Aorta (tissue), 5 donors: ENCODE results near the gene SCARB1. TPM values are rescaled to one million over a fixed set of nuclear protein-coding genes. Genes with fewer than 3 reads are reported as not detected.

ENCODE experiments used
- ATAC-seq: fragments of 200-7000 bp; cut with Tn5 transposase; one replicate; pipeline ENCODE4 v1.9.1; 2022; ENCODE audit warnings: moderate library complexity; ENCODE audit not compliant: low FRiP score
- DNase-seq, 2 donors: peaks; one replicate each; pipeline ENCODE4 v3.0.0-alpha.2; 2020
- H3K27ac ChIP-seq, 2 donors: one replicate each; pipeline ENCODE4 v1.5.1; 2013; ENCODE audit warnings: low read length in 2 of 2, mild to moderate bottlenecking in 2 of 2, moderate library complexity in 2 of 2, control low read depth in 1 of 2, inconsistent platforms in 1 of 2, low read depth in 1 of 2
- H3K27me3 ChIP-seq, 2 donors: one replicate each; pipeline ENCODE4 v1.6.1; 2013; ENCODE audit warnings: control low read depth in 1 of 2, low read length in 1 of 2, mild to moderate bottlenecking in 1 of 2, moderate library complexity in 1 of 2; ENCODE audit not compliant: insufficient read depth in 2 of 2, control insufficient read depth in 1 of 2
- H3K36me3 ChIP-seq, 2 donors: one replicate each; pipeline ENCODE4 v1.6.1; 2013; ENCODE audit warnings: control low read depth in 1 of 2, low read length in 1 of 2, mild to moderate bottlenecking in 1 of 2; ENCODE audit not compliant: insufficient read depth in 2 of 2, control insufficient read depth in 1 of 2
- H3K4me1 ChIP-seq, 2 donors: one replicate each; pipeline ENCODE4 v1.6.1; 2013; ENCODE audit warnings: low read length in 2 of 2, control low read depth in 1 of 2, mild to moderate bottlenecking in 1 of 2, moderate library complexity in 1 of 2; ENCODE audit not compliant: insufficient read depth in 2 of 2, control insufficient read depth in 1 of 2
- H3K4me3 ChIP-seq, 2 donors: one replicate each; pipeline ENCODE4 v1.5.1; 2013; ENCODE audit warnings: low read length in 2 of 2, control low read depth in 1 of 2, mild to moderate bottlenecking in 1 of 2
- H3K9me3 ChIP-seq: one replicate; pipeline ENCODE4 v1.6.1; 2013; ENCODE audit warnings: mild to moderate bottlenecking, low read length; ENCODE audit not compliant: control insufficient read depth
- WGBS, 2 donors: extraction: QIAGEN DNeasy Blood & Tissue Kit; methylation state at CpG; one replicate each; pipeline ENCODE4 v1.1.7; 2013; 5-methylcytosine and 5-hydroxymethylcytosine counted together
- intact Hi-C, 2 donors: fragments of 100-400 bp; cut with DNase I; formaldehyde crosslinking; loops; one replicate each; pipeline versions ENCODE4 v1.14.2 to v1.15.0; 2022
- polyA plus RNA-seq, 2 donors: library from polyadenylated mRNA; stranded (reverse); fragments of 200-250 nt; gene quantifications; one replicate each; pipeline ENCODE4 v1.2.3, GENCODE V29; 2013
- total RNA-seq, 2 donors: library from RNA; stranded (reverse); fragmentation: NEBNext Ultra II Directional; extraction: Animal tissue kit (Norgen Biotek cat#: 25700); gene quantifications; one replicate each; pipeline ENCODE4 v1.2.1, GENCODE V29; 2021
- donor health status: healthy with polysubstance abuse.
- donor health status: Bipolar disorder and iron deficiency.
- donor health status: DM: no; HTN: no; CAD: no.
- donor health status: DM: no; HTN: no; CAD: no.
- donor health status: DM: yes; HTN: yes; CAD: no.

Gene SCARB1
- total and polyA plus RNA-seq, 4 donors = 6.6 to 38.5 (median 11.9) TPM

DNA sequence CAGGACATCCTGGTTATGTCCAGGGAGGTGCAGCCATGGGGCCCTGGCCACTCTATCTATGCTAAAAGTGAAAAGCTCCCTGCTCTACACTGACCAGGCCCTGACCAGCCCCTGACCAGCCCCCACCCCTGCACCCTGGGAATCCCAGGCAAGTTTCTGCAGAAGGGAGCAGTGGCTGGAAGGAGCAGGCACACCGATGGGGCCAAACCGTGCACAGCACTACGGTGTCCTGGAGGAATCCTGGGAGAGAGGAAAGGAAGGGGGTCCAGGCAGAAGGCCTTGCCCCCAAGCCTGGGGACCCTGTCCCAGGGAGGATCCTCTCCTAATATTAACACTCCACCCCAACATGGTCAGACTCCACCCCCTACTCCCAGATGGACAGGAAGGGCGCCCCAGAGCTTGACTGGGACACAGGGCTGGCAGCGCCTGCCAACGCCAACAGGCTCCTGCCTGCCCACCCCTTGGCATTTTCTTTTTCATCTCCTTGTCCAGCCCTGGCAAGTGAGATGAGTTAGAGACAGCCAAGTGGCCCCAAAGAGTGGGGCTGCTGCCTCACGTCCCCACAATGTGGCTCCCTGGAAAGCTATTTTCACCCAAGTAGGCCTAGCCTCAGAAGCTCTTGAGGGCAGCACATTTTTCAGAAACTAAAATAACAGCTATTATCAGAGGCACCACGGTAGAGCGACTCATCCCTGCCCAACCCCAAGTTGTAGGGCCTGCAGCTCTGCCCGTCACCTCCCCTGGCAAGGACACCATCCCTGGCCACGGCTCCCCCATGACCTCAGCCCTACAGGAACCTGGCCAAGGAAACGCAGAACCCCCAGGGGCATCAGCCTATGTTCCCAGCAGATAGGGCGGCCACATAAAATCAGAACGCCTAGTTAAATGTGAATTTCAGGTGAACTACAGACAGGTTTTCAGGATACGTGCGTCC, 82.6 kb downstream of the SCARB1 start:
- ATAC-seq (no peak), DNase-seq (no peak)
- Histone ChIP-seq H3K9me3 (no peaks in the 10 kb centered on the region), H3K27ac (no peak overlapping the region), H3K36me3 (no peaks in the 10 kb centered on the region), H3K27me3 (no peaks in the 10 kb centered on the region), H3K4me1 (no peaks in the 10 kb centered on the region), H3K4me3 (no peak overlapping the region)
- WGBS, 2 donors = 36 to 42% methylated on average over 16 of the region's 16 CpGs
- intact Hi-C loops = no loop called here

- Histone ChIP-seq H3K9me3 (no peaks in the 10 kb centered on the region), H3K27me3 (no peaks in the 10 kb centered on the region), H3K36me3 (no peaks in the 10 kb centered on the region), H3K4me1 (no peaks in the 10 kb centered on the region), H3K4me3 (no peak overlapping the region), H3K27ac (no peak overlapping the region)
- intact Hi-C loops = no loop called here
- no peak for ATAC-seq
- no peak for DNase-seq
- WGBS, 2 donors = 84 to 98% methylated on average over 3 of the region's 3 CpGs
These were observed 83.3 kb downstream of the SCARB1 start for GRCh38 chr12:124780336-124780735.

DNA sequence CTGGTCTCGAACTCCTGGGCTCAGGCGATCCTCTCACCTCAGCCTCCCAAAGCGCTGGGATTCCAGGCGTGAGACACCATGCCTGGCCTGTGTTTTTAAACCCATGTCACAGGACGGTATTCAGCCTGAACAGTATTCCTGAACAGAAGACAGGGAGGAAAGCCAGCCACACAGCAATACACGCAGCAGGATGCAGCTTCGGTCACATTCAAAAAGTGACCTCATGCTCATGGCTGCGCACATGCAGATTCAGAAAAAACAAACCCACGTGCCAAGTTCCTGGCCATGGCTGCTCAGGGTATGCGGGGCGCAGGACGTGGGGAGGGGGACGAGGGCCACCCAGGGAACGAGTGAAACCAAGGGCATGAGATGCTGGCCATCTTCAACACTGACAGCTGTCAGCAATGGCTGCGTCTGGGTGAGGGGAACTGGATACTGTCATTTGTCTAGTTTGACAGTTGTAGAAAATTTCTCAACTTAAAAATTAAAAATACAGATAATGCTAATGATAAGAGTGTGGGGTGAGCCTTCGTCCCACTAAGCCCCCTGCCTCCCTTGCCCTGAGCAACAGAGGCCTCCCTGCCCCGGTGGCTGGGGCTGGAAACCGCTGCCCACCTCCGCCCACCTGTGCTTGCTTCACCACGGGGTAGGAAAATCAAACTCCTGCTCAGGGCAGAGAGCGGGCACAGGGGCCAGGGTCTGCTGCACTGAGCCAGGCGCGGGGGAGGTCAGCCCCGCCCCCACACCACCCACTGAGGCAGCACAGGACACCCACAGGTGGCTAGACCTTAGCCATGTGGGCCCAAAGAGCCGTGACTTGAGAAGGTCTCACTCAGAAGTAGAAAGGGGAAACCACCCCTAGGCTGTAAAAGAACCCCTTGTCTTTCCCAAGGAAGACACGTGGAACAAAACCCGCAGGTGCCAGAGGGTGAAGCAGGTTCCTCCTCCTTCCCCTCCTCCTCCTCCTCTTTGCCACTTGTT, 84.2 kb downstream of the SCARB1 start:
- Histone ChIP-seq H3K36me3 (no peaks in the 10 kb centered on the region), H3K27me3 (no peaks in the 10 kb centered on the region), H3K9me3 (no peaks in the 10 kb centered on the region), H3K27ac (no peak overlapping the region), H3K4me1 (no peaks in the 10 kb centered on the region), H3K4me3 (no peak overlapping the region)
- DNase-seq = no peak
- intact Hi-C loops = loop anchor here in 1 of 2 donors (10.0 kb wide), 1 partner anchor 455 kb away; no protein-coding TSS in a partner anchor
- no peak for ATAC-seq
- 56 to 59% methylated on average over 27 of the region's 27 CpGs for WGBS, 2 donors

DNA sequence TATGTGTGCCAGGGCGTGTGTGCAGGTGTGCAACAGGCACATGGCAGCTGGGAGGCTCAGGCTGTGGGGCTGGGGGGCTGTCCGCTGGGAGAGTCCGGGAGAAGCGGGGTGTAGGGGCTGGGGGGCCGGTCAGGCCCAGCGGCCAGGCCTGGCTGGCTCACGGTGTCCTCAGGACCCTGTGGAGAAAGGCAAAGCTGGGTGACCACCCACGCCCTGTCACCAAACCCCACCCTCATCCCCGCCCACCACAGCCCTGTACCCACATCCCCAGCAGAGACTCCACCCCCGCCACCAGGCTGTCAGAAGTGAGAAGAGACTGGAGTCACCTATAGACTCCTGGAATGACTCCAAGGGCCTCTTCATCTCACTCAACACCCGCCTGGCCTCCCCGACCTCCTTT, 85.3 kb downstream of the SCARB1 start:
- Histone ChIP-seq H3K4me3 (no peak overlapping the region), H3K27me3 (no peaks in the 10 kb centered on the region), H3K27ac (no peak overlapping the region), H3K4me1 (no peaks in the 10 kb centered on the region), H3K9me3 (no peaks in the 10 kb centered on the region), H3K36me3 (no peaks in the 10 kb centered on the region)
- no peak for ATAC-seq
- 93 to 95% methylated on average over 11 to 12 of the region's 12 CpGs for WGBS, 2 donors
- intact Hi-C loops = loop anchor here in 1 of 2 donors (10.0 kb wide), 1 partner anchor 454 kb away; no protein-coding TSS in a partner anchor
- no peak for DNase-seq

DNA sequence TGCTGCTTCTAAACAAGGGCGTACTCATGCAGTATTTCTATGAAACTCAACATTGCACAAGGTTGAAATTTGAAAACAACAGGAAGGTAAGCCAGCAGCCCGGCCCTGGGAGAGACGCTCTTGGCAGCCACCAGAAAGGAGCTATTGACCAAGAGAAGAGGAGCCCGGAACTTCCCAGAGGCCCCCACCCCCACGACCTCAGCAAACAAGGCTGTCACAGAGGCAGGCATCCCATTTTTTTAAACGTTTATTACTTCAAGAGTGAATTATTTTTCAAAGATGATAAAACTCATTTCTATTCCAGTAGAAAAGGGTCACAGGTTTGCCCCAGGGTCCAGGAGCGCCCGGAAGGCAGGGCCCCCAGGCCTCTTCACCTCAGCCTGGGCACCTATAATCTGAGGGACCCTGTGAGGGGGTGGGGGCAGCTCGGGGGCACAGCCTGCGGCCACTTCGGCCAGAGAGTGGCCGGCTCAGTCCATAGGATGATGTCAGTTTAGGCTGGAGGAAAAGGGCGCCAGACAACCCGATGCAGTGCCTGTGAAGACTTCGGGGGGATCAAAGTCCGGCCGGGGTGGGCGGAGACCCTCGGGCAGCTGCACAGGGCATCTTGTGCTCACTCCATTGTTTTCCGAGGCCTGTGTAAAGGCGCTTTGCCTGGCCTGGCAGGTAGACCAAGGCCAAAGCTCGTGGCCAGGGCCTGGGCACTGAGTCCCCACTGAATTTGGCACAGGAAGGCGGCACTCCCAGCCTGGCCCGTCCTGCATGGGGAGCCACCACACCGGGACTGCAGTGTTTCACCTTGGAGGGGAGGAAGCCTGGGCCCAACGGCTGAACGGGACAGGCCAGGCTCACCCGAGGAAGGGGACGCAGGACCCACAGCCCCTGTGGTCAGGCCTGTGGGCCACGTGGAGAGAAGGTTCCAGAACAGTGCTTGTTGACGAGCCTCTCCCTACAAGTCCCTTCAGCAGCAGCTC, 86.0 kb downstream of the SCARB1 start:
- Histone ChIP-seq H3K27me3 (no peaks in the 10 kb centered on the region), H3K4me3 (no peak overlapping the region), H3K27ac (no peak overlapping the region), H3K9me3 (no peaks in the 10 kb centered on the region), H3K36me3 (no peaks in the 10 kb centered on the region), H3K4me1 (no peaks in the 10 kb centered on the region)
- no peak for DNase-seq
- intact Hi-C loops = loop anchor here in 1 of 2 donors (10.0 kb wide), 1 partner anchor 453 kb away; no protein-coding TSS in a partner anchor
- WGBS, 2 donors = 88 to 90% methylated on average over 31 of the region's 31 CpGs
- no peak for ATAC-seq

GRCh38 chr12:124776125-124776513, 87.5 kb downstream of the SCARB1 start:
- Histone ChIP-seq H3K9me3 (no peaks in the 10 kb centered on the region), H3K36me3 (no peaks in the 10 kb centered on the region), H3K27me3 (no peaks in the 10 kb centered on the region), H3K4me3 (no peak overlapping the region), H3K4me1 (no peaks in the 10 kb centered on the region), H3K27ac (no peak overlapping the region)
- ATAC-seq (no peak), DNase-seq (no peak)
- WGBS, 2 donors = 91 to 98% methylated on average over 5 of the region's 5 CpGs
- intact Hi-C loops = loop anchor here in 1 of 2 donors (10.0 kb wide), 1 partner anchor 451 kb away; no protein-coding TSS in a partner anchor

GRCh38 chr12:124774462-124775167, 89.0 kb downstream of the SCARB1 start:
- 5 to 8% methylated on average over 15 of the region's 15 CpGs for WGBS, 2 donors
- Histone ChIP-seq H3K4me3 (no peak overlapping the region), H3K4me1 (no peaks in the 10 kb centered on the region), H3K36me3 (no peaks in the 10 kb centered on the region), H3K27ac (no peak overlapping the region), H3K27me3 (no peaks in the 10 kb centered on the region), H3K9me3 (no peaks in the 10 kb centered on the region)
- DNase-seq (no peak), ATAC-seq (peak; percentile 62)
- intact Hi-C loops = loop anchor here (5.0 to 10.0 kb wide), 2 partner anchors 450 to 737 kb away; no protein-coding TSS in a partner anchor
